GM12801 (cell line): Measurements from ENCODE around the gene ADI1.
A peak's percentile ranks its signal among the peaks of the same experiment; 100 is the strongest.

Experiments used
- CTCF ChIP-seq: IDR thresholded peaks from one replicate; pipeline ENCODE4 v1.5.1; 2011; ENCODE audit warnings: control low read depth; ENCODE audit not compliant: insufficient read length; ENCODE audit errors: extremely low read depth

The ADI1 gene

GRCh38 chr2:3462493-3463104 lies 56.7 kb downstream of the ADI1 start:
- TF ChIP-seq CTCF: no peak

GRCh38 chr2:3461801-3462492 lies 57.4 kb downstream of the ADI1 start:
- peak; percentile 92 for TF ChIP-seq CTCF

- TF ChIP-seq CTCF: no peak
These were observed 58.2 kb downstream of the ADI1 start for GRCh38 chr2:3460831-3461800.

GRCh38 chr2:3460156-3460555 lies 59.2 kb downstream of the ADI1 start:
- no peak for TF ChIP-seq CTCF

- no peak for TF ChIP-seq CTCF
These were observed 59.9 kb downstream of the ADI1 start for GRCh38 chr2:3459185-3460015.

GRCh38 chr2:3458396-3459184 lies 60.7 kb downstream of the ADI1 start:
- no peak for TF ChIP-seq CTCF
